DND-41 (cell line): Measurements from ENCODE around the gene SMURF2.

ENCODE experiments used
- EZH2 ChIP-seq: IDR thresholded peaks from 3 replicates; pipeline ENCODE4 v1.6.1; 2012; ENCODE audit warnings: borderline replicate concordance, low read depth, mild to moderate bottlenecking, moderate library complexity, low read length, inconsistent platforms; ENCODE audit not compliant: severe bottlenecking
- TF ChIP-seq, protein P1 (sequence below): IDR thresholded peaks from 2 replicates; pipeline ENCODE4 v1.5.1; 2012; ENCODE audit warnings: borderline replicate concordance, low read length, moderate library complexity, mild to moderate bottlenecking; ENCODE audit not compliant: poor library complexity, severe bottlenecking; ENCODE audit errors: extremely low read depth

- TF ChIP-seq EZH2, result no peak
- TF ChIP-seq, protein P1, sequence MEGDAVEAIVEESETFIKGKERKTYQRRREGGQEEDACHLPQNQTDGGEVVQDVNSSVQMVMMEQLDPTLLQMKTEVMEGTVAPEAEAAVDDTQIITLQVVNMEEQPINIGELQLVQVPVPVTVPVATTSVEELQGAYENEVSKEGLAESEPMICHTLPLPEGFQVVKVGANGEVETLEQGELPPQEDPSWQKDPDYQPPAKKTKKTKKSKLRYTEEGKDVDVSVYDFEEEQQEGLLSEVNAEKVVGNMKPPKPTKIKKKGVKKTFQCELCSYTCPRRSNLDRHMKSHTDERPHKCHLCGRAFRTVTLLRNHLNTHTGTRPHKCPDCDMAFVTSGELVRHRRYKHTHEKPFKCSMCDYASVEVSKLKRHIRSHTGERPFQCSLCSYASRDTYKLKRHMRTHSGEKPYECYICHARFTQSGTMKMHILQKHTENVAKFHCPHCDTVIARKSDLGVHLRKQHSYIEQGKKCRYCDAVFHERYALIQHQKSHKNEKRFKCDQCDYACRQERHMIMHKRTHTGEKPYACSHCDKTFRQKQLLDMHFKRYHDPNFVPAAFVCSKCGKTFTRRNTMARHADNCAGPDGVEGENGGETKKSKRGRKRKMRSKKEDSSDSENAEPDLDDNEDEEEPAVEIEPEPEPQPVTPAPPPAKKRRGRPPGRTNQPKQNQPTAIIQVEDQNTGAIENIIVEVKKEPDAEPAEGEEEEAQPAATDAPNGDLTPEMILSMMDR, result no peak
Measured at GRCh38 chr17:64615028-64615677, 47.0 kb downstream of the SMURF2 start.
